Mammary epithelial cell (primary cell): ENCODE results near the gene PCDHGA2.

ENCODE experiments used
- EZH2 ChIP-seq: IDR thresholded peaks from 2 replicates; pipeline ENCODE4 v1.6.1; 2012; ENCODE audit warnings: low read length, inconsistent platforms, borderline replicate concordance
- TF ChIP-seq, protein P1 (sequence below), 2 donors: IDR thresholded peaks in 1 of 2; conservative IDR thresholded peaks in 1 of 2; 2 replicates each; pipeline ENCODE4 v1.5.1; 2011 to 2012; ENCODE audit warnings: inconsistent platforms in 2 of 2, low read length in 2 of 2, mild to moderate bottlenecking in 2 of 2, control low read depth in 1 of 2, low read depth in 1 of 2; ENCODE audit not compliant: insufficient read depth in 1 of 2; ENCODE audit errors: extremely low read depth in 1 of 2

DNA sequence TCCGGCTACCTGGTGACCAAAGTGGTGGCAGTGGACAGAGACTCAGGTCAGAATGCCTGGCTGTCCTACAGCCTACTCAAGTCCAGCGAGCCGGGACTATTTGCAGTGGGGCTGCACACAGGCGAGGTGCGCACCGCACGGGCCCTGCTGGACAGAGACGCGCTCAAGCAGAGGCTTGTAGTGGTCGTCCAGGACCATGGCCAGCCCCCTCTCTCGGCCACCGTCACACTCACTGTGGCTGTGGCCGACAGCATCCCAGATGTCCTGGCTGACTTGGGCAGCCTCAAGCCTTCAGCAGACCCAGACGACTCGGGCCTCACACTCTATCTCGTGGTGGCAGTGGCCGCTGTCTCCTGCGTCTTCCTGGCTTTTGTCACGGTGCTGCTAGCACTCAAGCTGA is 18.4 kb downstream of the PCDHGA2 start:
- TF ChIP-seq, protein P1, sequence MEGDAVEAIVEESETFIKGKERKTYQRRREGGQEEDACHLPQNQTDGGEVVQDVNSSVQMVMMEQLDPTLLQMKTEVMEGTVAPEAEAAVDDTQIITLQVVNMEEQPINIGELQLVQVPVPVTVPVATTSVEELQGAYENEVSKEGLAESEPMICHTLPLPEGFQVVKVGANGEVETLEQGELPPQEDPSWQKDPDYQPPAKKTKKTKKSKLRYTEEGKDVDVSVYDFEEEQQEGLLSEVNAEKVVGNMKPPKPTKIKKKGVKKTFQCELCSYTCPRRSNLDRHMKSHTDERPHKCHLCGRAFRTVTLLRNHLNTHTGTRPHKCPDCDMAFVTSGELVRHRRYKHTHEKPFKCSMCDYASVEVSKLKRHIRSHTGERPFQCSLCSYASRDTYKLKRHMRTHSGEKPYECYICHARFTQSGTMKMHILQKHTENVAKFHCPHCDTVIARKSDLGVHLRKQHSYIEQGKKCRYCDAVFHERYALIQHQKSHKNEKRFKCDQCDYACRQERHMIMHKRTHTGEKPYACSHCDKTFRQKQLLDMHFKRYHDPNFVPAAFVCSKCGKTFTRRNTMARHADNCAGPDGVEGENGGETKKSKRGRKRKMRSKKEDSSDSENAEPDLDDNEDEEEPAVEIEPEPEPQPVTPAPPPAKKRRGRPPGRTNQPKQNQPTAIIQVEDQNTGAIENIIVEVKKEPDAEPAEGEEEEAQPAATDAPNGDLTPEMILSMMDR (conservative IDR thresholded peaks at IDR 0.05 in 1 of 2, IDR thresholded peaks at IDR 0.05 in 1 of 2; ENCODE audit: extremely low read depth in 1 of 2, insufficient read depth in 1 of 2, low read depth in 1 of 2, low read length in 2 of 2): no peak
- no peak for TF ChIP-seq EZH2
